GM18951 (cell line): Measurements from ENCODE around the gene KCNK3.
"Not testable (repeated sequence)": the region's sequence is repeated elsewhere in the genome, so short reads cannot be mapped to it uniquely, and the experiment has no call there.

Experiments
- POLR2A ChIP-seq: IDR thresholded peaks from 4 replicates; pipeline ENCODE4 v1.6.1; 2011; ENCODE audit warnings: mild to moderate bottlenecking; ENCODE audit not compliant: insufficient read length, insufficient read depth; ENCODE audit errors: extremely low read depth
- in situ Hi-C: fragments of 300-500 bp; cut with MboI; formaldehyde crosslinking; loops from one replicate; pipeline ENCODE4 v1.12.0; 2022; ENCODE audit warnings: low sequenced_read_pairs, mixed read lengths, inconsistent platforms; ENCODE audit not compliant: unreplicated experiment

The KCNK3 gene

GRCh38 chr2:26742048-26742770 lies 49.7 kb downstream of the KCNK3 start:
- in situ Hi-C loops, result loop anchor here (10.0 kb wide), 1 partner anchor 137 kb away; no protein-coding TSS in a partner anchor
- no peak for TF ChIP-seq POLR2A

DNA sequence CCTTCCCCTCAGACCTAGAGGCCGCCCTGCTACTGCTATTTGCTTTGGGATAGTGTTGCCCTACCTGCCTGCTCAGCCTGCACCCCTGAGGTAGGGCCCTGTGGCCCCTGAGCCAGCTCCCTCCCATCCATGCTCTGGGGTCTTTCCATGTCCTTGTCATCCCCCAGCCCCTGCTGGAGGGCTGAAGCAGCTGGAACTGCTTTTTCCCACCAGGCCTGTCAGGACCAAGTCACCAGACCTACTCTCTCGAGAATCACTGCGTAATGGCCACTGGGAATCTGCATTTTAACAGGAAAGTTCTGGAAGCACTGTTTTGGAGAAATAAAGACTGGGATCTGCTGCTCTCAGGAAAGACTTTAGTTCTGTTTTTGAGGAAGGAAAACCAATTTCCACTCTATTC lies 51.3 kb downstream of the KCNK3 start:
- no peak for TF ChIP-seq POLR2A
- in situ Hi-C loops, result loop anchor here (10.0 kb wide), 1 partner anchor 139 kb away; no protein-coding TSS in a partner anchor

DNA sequence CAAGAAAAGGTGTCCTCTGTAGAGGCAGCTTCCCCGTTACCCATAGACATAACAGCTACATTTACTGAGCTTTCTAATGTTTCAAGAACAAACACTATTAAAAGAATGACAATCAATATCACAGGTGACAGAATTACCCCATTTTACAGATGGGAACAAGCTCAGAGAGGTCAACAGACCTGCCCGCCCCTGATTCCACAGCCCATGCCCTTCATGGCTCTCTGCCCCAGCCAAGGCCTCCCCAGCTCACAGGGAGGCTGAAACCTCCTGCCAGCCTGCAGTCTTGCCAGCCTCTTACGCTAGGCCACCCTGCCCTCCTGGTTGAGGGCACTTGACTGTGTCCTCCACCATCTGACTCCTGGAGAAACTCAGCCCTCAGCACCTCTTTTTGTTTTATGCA lies 52.4 kb downstream of the KCNK3 start:
- in situ Hi-C loops, result loop anchor here (10.0 kb wide), 1 partner anchor 140 kb away; no protein-coding TSS in a partner anchor
- TF ChIP-seq POLR2A, result no peak

DNA sequence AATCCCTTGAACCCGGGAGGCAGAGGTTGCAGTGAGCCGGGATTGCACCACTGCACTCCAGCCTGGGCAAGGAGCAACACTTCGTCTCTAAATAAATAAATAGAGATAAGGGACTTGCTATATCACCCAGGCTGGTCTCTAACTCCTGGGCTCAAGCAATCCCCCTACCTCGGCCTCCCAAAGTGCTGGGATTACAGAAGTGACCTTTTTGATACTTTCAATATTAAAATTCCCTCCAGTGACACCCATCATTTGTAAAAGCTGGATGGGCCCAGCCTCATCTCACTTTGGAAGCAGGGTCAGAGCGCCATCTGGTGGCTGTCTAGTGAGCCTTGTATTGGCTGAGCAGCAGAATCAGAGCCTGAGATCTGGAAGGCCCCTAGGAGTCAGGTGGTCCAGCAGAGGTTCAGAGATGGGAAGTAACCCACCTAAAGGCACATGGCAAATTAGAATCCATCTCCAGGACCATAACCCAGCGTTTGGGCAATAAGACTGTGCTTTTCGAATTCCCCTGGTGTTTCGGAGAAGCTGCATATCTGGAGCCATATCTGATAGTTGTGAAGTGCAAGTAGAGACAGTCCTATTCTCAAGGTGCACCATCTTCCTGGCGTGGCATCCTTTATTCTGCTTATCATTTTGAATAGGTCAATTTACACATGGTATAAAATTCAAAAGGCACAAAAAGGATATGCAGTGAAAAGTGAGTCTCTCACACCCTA lies 53.2 kb downstream of the KCNK3 start:
- in situ Hi-C loops, result loop anchor here (10.0 kb wide), 1 partner anchor 141 kb away; no protein-coding TSS in a partner anchor
- no peak for TF ChIP-seq POLR2A

- in situ Hi-C loops, result loop anchor here (10.0 kb wide), 1 partner anchor 142 kb away; no protein-coding TSS in a partner anchor
- no peak for TF ChIP-seq POLR2A
These were observed 54.4 kb downstream of the KCNK3 start for GRCh38 chr2:26746934-26747333.

GRCh38 chr2:26749787-26750420 lies 57.4 kb downstream of the KCNK3 start:
- in situ Hi-C loops, result loop anchor here (10.0 kb wide), 1 partner anchor 145 kb away; no protein-coding TSS in a partner anchor

- in situ Hi-C loops, result not testable (repeated sequence)
These were observed 57.9 kb downstream of the KCNK3 start for GRCh38 chr2:26750467-26750866.

DNA sequence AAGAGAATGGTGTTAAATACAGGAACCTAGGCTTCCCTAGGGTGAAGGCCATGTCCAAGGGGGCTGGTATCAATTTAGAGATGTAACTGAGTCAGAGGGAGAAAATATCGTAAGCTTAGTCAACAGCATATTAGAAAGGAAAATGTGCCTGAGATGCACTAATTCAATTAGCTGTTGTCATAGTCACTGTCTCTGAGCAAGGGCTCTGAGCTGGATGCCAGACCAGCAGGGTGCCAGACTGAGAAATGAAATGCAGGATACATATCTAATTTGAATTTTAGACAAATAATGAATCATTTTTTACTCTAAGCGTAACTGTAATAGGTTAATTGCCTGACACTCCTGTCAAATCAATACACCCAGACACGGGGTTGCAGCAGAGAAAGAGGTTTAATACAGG lies 60.1 kb downstream of the KCNK3 start:
- no peak for TF ChIP-seq POLR2A

DNA sequence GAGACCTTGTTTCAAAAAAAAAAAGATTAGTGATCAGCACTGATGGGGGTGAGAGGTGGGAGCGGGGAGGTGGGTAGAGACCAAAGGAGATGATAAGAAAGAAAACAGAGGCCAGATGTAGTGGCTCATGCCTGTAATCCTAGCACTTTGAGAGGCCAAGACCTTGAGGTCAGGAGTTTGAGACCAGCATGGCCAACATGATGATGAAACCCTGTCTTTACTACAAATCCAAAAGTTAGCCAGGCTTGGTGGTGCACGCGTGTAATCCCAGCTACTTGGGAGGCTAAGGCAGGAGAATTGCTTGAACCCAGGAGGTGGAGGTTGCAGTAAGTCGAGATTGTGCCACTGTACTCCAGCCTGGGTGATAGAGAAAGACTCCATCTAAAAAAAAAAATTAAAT lies 62.0 kb downstream of the KCNK3 start:
- no peak for TF ChIP-seq POLR2A
- in situ Hi-C loops, result no loop called here

More for the DNA sequence above, 60.1 kb downstream of the KCNK3 start:
- in situ Hi-C loops, result no loop called here

DNA sequence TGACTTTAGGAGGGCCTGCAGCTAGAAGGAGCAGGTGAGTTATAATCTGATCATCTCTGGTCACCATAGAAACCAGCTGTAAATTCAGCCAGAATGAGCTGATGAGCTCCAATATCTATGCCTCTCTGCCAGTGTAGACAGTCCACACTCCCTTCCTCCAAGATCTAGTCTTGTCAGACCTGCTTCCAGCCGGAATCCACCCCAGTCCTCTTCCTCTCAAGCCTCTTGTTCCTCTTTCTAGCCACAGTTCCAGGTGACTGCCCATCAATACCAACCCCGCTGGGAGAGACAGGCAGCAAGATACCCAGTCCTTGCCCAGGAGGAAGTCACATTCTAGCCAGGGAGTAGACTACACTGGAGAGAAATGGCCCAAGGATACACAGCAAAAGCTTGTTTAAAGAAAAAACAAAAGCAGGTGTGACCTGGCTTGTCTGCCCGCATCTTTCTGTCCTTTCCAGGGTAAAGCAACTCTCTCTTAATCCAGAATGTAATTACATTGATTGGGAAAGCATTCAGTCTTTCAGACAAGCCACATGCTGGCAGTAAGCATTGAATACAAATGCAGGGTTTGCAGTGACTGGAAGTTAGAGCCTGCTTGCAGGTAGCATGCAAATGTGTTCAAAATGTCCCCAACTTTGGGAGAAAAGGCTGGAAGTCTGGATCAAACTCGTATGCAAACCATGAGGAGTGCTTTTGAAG lies 62.6 kb downstream of the KCNK3 start:
- in situ Hi-C loops, result no loop called here
- TF ChIP-seq POLR2A, result no peak

DNA sequence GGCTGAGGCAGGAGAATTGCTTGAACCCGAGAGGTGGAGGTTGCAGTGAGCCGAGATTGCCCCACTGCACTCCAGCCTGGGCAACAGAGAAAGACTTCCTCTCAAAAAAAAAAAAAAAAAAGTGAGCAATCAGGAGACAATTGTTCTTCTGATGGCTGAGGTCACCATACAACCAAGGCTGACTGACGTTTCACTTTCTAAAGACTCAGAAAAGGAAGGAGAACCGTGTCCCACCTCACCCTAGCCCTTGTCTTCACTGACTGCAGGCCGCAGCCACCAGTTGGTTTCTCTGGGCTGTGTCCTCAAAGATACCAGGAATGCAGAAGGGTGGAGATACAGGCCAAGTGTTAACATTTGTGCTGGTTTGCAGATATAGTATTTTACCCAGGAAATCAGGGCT lies 63.8 kb downstream of the KCNK3 start:
- in situ Hi-C loops, result no loop called here
- no peak for TF ChIP-seq POLR2A

GRCh38 chr2:26757873-26758789 lies 65.6 kb downstream of the KCNK3 start:
- in situ Hi-C loops, result no loop called here
- TF ChIP-seq POLR2A, result peak; percentile 19

DNA sequence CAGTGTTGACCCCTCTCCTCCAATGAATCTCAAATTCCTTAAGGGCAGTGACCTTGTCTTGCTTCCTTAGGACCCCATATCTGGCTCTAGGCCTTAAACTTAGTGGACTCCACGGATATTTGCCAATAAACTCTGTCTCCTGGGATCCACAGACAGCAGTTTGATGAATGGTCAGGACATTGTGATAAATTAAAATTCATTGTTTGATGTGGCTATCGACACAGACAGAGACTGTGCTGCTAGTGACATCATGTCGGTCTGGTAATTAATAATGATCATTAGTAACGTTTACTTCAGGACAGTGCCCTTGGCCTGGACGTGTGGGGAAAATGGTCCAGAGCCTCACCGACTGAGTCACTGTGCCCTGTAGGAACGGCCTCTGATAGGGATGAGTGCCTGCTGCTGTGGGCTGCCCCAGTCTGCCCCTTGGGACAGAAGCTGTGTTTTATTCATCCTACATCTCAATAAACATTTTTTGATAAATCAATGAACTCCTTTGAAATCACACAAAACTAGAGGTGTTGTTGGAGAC lies 66.3 kb downstream of the KCNK3 start:
- in situ Hi-C loops, result no loop called here
- TF ChIP-seq POLR2A, result no peak
